ENCODE results near the gene CCDC141. TPM values are rescaled to one million over a fixed set of nuclear protein-coding genes. Genes with fewer than 3 reads are reported as not detected.
"Not testable (repeated sequence)": the region's sequence is repeated elsewhere in the genome, so short reads cannot be mapped to it uniquely, and the experiment has no call there.

Gene CCDC141, protein sequence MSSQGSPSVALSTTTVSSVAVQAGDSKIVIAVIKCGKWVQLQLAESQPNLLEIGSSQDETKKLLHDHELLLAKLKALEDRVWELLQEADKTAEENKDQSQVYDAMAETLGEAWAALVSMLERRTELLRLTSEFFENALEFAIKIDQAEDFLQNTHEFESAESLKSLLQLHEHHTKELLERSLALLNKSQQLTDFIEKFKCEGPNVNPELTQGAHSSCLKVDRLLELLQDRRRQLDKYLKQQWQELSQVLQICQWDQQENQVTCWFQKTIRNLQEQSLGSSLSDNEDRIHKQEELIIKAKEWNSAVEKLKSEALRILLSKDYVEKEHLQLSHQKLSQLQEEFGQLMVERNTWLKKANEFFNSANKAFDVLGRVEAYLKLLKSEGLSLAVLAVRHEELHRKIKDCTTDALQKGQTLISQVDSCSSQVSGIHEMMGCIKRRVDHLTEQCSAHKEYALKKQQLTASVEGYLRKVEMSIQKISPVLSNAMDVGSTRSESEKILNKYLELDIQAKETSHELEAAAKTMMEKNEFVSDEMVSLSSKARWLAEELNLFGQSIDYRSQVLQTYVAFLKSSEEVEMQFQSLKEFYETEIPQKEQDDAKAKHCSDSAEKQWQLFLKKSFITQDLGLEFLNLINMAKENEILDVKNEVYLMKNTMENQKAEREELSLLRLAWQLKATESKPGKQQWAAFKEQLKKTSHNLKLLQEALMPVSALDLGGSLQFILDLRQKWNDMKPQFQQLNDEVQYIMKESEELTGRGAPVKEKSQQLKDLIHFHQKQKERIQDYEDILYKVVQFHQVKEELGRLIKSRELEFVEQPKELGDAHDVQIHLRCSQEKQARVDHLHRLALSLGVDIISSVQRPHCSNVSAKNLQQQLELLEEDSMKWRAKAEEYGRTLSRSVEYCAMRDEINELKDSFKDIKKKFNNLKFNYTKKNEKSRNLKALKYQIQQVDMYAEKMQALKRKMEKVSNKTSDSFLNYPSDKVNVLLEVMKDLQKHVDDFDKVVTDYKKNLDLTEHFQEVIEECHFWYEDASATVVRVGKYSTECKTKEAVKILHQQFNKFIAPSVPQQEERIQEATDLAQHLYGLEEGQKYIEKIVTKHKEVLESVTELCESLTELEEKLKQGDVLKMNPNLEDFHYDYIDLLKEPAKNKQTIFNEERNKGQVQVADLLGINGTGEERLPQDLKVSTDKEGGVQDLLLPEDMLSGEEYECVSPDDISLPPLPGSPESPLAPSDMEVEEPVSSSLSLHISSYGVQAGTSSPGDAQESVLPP (N-terminal part only)
- total RNA-seq, result 1 to 10 TPM; 5.3 to 9.4 TPM

DNA sequence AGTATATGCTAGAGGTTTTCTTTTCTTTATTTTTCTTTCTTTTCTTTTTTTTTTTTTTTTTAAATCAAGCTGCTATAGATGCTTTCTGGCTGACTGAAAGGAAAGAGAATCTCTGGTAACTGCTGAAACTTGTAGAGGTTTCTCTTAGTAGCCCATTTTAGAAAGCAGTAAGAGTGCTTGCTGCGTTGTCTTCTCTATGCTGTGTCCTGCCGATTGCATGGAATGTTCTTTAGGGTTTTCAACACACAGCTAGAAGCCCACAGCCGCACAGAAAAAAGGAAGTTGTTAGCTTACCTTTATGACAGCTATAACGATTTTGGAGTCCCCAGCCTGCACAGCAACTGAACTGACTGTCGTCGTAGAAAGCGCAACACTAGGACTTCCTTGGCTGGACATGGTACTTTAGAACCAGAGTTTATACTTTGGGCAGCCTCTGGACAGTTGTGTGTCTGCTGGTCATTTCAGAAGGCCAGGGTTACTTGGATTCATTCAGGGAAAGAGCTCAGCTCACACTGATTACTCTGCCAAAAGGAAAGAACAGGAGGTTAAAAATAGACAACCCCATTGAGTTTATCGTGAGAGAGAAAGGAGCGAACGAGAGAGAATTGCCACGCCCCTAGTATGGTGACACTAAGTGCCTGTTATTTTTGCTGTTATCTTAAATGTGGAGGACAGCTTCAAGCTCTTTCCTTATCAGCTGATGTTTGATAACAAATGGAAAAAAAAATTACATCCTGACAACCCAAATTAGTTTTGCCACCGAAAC is at the start of gene CCDC141:
Gene CCDC141, minus strand, starts transcription at position 592 of the 766 bp plus-strand sequence. Its CDS starts 196 bp downstream, at position 396.
- peaks cover 43% of the 10 kb centered on the region for H3K4me1 Mint-ChIP-seq (ENCODE audit: low read depth)
- peak within 1 kb of the TSS; percentile 80 to 93 for H3K4me3 Mint-ChIP-seq
- ATAC-seq (replicated peaks in 1 of 2) (peak; percentile 77 to 82), DNase-seq (peak; percentile 19 to 41)
- H3K27me3 Mint-ChIP-seq (ENCODE audit: low read depth), result no peaks in the 10 kb centered on the region
- peaks cover 0 to 6% of the 10 kb centered on the region in 2 donors for H3K36me3 Mint-ChIP-seq (ENCODE audit: insufficient read depth in 2 of 2)
- no peaks in the 10 kb centered on the region for H3K9me3 Mint-ChIP-seq
- H3K27ac Mint-ChIP-seq, result peak within 1 kb of the TSS; percentile 92

DNA sequence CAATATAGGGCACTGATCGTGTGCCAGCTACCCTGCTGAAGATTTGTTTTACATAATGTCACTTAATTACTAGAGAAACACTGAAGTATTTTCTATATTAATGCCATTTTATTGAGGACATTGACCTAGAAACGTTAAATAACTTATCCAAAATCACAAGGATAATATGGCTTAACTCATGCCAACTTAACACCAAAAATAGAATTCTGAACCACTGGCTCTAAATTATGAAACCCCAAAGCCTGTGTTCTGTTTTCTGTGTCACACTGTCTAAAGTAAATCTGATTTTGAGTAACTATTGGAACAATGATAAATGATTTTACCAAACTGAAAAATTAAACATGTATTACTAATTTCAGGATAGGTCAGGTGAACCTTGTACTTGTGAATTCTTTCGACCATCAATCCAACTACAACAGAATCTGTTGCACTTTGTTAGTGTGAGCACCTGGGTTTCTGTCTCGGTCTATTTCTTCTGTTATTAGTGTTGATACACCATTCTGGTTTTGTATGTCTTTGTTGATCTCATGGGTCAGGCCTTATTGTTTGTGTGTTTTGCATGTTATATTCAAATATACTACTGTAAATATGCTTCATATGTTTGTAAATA is 48.2 kb upstream of the CCDC141 start:
- ATAC-seq (replicated peaks in 1 of 2), result no peak
- Mint-ChIP-seq H3K36me3 (ENCODE audit: insufficient read depth in 2 of 2) (peaks cover 0 to 2% of the 10 kb centered on the region in 2 donors), H3K9me3 (no peaks in the 10 kb centered on the region), H3K27ac (no peak overlapping the region), H3K4me1 (ENCODE audit: low read depth) (peaks cover 16% of the 10 kb centered on the region), H3K4me3 (no peak overlapping the region), H3K27me3 (ENCODE audit: low read depth) (no peaks in the 10 kb centered on the region)
- DNase-seq, result no peak

DNA sequence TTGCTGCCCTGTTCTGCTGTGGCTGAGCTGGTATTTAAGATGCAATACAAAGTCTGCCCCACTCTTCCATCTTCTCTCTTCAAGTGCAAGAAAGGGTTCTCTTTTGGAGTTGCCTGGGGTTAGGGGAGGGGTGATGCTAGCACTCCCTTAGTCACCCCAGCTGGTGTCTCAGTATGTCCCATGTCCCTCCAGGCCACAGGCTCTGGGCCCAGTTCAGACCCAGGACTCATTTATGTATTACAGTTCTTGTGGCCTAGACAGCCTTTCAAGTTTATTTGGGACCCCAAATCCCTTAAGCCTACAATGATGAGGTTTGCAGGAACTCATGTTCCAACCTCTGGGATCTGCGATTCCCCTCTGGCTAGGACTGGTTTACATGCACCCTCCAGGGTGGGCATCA is 47.2 kb upstream of the CCDC141 start:
- Mint-ChIP-seq H3K36me3 (ENCODE audit: insufficient read depth in 2 of 2) (peaks cover 0 to 2% of the 10 kb centered on the region in 2 donors), H3K4me1 (ENCODE audit: low read depth) (peaks cover 16% of the 10 kb centered on the region), H3K9me3 (no peaks in the 10 kb centered on the region), H3K27me3 (ENCODE audit: low read depth) (no peaks in the 10 kb centered on the region), H3K4me3 (no peak overlapping the region), H3K27ac (no peak overlapping the region)
- ATAC-seq (replicated peaks in 1 of 2) (no peak), DNase-seq (no peak)

DNA sequence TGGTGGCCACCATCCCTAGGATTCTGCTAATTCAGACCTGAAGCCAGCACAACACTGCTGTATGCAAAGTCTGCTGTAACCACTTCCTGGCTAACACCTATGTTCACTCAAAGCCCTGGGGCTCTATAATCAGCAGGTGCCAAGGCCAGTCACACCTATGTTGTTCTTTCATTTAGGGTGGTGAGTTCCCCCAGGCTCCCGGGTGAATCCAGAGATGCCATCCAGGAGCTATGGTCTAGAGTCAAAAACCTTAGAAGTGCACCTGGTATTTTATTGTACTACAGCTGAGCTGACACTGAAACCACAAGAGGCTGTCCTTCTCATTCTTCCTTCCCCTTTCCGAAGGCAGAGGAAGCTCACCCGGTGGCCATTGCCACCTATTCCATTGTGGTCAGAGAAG is 46.2 kb upstream of the CCDC141 start:
- H3K27ac Mint-ChIP-seq, result no peak overlapping the region
- DNase-seq (peak in 1 of 2 donors; percentile 13), ATAC-seq (replicated peaks in 1 of 2) (peak; percentile 69 to 70)
- no peaks in the 10 kb centered on the region for H3K27me3 Mint-ChIP-seq (ENCODE audit: low read depth)
- peaks cover 16% of the 10 kb centered on the region for H3K4me1 Mint-ChIP-seq (ENCODE audit: low read depth)
- H3K9me3 Mint-ChIP-seq, result peaks cover 1 to 2% of the 10 kb centered on the region in 2 donors
- no peak overlapping the region for H3K4me3 Mint-ChIP-seq
- H3K36me3 Mint-ChIP-seq (ENCODE audit: insufficient read depth in 2 of 2), result peaks cover 0 to 3% of the 10 kb centered on the region in 2 donors

DNA sequence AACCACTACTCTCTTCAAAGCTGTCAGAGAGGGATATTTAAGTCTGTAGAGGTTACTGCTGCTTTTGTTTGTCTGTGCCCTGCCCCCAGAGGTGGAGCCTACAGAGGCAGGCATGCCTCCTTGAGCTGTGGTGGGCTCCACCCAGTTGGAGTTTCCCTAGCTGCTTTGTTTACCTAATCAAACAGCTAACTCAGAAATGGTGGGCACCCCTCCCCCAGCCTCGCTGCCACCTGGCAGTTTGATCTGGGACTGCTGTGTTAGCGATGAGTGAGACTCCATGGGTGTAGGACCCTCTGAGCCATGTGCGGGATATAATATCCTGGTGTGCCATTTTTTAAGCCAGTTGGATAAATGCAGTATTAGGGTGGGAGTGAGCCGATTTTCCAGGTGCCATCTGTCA is 43.0 kb upstream of the CCDC141 start:
- DNase-seq; H3K9me3 Mint-ChIP-seq; H3K36me3 Mint-ChIP-seq (ENCODE audit: insufficient read depth in 2 of 2); H3K4me3 Mint-ChIP-seq; H3K27ac Mint-ChIP-seq; H3K27me3 Mint-ChIP-seq (ENCODE audit: low read depth); ATAC-seq (replicated peaks in 1 of 2): not testable (repeated sequence)
- peaks cover 16% of the 10 kb centered on the region for H3K4me1 Mint-ChIP-seq (ENCODE audit: low read depth)

DNA sequence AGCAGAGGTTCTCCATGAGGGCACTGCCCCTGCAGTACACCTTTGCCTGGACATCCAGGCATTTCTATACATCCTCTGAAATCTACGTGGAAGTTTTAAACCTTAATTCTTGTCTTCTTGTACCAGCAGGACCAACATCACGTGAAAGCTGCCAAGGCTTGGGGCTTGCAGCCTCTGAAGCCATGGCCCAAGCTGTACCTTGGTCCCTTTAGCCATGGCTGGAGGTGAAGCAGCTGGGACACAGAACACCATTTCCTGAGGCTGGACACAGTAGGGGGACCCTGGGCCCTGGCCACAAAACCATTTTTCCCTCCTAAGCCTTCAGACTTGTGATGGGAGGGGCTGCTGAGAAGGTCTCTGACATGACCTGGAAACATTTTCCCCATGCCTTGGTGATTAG is 32.8 kb upstream of the CCDC141 start:
- no peak for DNase-seq
- H3K9me3 Mint-ChIP-seq, result peaks cover 12 to 15% of the 10 kb centered on the region in 2 donors
- peaks cover 4 to 12% of the 10 kb centered on the region in 2 donors for H3K36me3 Mint-ChIP-seq (ENCODE audit: insufficient read depth in 2 of 2)
- no peak overlapping the region for H3K27ac Mint-ChIP-seq
- H3K4me1 Mint-ChIP-seq (ENCODE audit: low read depth), result no peaks in the 10 kb centered on the region
- ATAC-seq (replicated peaks in 1 of 2), result no peak
- H3K27me3 Mint-ChIP-seq (ENCODE audit: low read depth), result no peaks in the 10 kb centered on the region
- H3K4me3 Mint-ChIP-seq, result no peak overlapping the region

DNA sequence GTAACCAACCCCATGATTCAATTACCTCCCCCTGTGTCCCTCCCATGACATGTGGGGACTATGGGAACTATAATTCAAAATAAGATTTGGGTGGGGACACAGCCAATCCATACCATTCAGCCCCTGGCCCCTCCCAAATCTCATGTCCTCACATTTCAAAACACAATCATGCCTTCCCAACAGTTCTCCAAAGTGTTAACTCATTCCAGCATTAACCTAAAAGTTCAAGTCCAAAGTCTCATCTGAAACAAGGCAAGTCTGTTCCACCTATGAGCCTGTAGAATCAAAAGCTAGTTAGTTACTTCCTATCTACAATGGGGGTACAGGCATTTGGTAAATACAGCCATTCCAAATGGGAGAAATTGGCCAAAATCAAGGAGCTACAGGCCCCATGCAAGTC is 32.0 kb upstream of the CCDC141 start:
- Mint-ChIP-seq H3K27me3 (ENCODE audit: low read depth) (no peaks in the 10 kb centered on the region), H3K36me3 (ENCODE audit: insufficient read depth in 2 of 2) (peaks cover 8 to 17% of the 10 kb centered on the region in 2 donors), H3K27ac (no peak overlapping the region), H3K4me1 (ENCODE audit: low read depth) (no peaks in the 10 kb centered on the region), H3K4me3 (no peak overlapping the region), H3K9me3 (peaks cover 16 to 19% of the 10 kb centered on the region in 2 donors)
- no peak for ATAC-seq (replicated peaks in 1 of 2)
- DNase-seq, result no peak

DNA sequence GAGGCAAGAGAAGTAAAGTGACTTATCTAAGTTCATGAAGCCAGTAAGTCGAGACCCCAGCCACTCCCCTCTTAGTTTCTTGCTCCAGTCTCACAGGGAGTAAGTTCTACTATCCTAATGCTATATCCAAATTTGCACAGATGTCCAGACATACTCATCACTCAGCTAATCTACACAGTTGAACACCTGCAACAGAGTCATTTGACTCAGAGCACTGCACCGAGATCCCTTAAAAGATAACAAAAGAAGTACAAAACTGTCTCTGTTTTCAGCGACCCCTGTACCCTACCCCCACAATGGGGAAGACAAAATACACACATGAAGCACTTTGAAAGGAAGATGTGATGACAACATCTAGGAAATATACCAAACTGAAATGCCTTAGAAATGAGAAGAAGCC is 22.6 kb upstream of the CCDC141 start:
- H3K27ac Mint-ChIP-seq, result no peak overlapping the region
- peaks cover 10% of the 10 kb centered on the region in 2 donors for H3K36me3 Mint-ChIP-seq (ENCODE audit: insufficient read depth in 2 of 2)
- no peak for ATAC-seq (replicated peaks in 1 of 2)
- no peaks in the 10 kb centered on the region for H3K4me1 Mint-ChIP-seq (ENCODE audit: low read depth)
- DNase-seq, result no peak
- peaks cover 10 to 12% of the 10 kb centered on the region in 2 donors for H3K9me3 Mint-ChIP-seq
- H3K4me3 Mint-ChIP-seq, result no peak overlapping the region
- H3K27me3 Mint-ChIP-seq (ENCODE audit: low read depth), result no peaks in the 10 kb centered on the region

DNA sequence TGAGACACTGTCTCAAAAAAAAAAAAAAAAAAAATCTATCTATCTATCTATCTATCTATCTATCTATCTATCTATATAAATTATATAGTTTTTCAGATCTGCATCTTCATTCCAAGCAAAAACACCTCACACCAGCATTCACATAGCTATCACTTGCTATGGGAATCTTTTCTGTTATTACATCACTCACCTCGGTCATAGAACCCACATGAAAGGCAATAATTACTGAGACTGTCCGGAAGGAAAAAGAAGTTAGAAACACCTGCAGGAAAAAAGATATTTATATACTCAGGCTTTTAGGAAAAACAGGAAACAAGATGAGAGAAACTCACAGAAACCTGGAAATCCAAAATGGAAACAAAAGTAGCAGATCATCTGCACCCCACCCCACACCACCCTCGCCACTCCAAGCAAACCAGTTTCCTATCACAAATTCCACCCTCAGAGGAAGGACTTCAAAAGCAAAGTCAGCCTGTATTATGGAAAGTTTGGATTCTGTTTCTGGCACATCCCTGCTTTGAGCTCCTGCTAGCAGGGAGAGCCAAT is 21.9 kb upstream of the CCDC141 start:
- DNase-seq (no peak), ATAC-seq (replicated peaks in 1 of 2) (no peak)
- H3K4me3 Mint-ChIP-seq, result no peak overlapping the region
- peaks cover 7 to 9% of the 10 kb centered on the region in 2 donors for H3K9me3 Mint-ChIP-seq
- no peak overlapping the region for H3K27ac Mint-ChIP-seq
- H3K36me3 Mint-ChIP-seq (ENCODE audit: insufficient read depth in 2 of 2), result peaks cover 6 to 7% of the 10 kb centered on the region in 2 donors
- no peaks in the 10 kb centered on the region for H3K4me1 Mint-ChIP-seq (ENCODE audit: low read depth)
- no peaks in the 10 kb centered on the region for H3K27me3 Mint-ChIP-seq (ENCODE audit: low read depth)

DNA sequence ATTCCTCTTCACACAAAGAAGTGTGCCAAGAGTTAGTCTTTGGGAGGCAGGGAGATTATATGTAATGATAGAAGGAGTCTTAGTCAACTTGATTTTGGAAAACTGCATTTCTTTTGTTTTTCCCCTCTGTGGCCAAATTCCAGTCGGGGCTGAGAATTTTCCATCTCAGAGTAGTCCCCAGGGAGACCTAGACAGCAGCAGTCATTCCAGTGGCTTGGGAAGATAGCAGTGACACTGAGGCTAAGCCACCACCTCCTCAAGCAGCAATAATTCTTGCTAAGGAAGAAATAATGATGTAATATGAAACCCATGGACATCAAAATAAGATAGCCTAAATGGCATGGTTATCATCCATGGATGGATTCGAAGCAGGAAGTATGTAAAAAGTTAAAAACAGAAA is 21.0 kb upstream of the CCDC141 start:
- H3K27me3 Mint-ChIP-seq (ENCODE audit: low read depth), result no peaks in the 10 kb centered on the region

DNA sequence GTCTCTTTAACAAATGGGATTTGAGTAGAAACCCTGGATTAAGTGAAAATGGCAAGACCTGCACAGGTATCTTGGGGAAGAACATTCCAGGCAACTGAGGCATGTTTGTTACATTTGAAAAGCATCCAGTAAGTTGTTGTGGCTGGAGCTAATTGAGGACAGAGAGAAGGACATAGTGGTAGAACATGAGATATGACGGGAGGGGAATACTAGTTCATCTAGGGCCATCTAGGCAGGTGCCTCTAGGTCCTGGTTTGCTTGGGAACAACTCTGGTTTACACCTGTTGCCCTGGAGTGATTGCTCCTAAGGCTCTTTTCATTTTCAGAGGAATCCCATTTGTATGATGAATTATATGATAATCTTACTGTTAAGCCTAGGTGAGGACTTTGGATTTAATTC is 19.7 kb upstream of the CCDC141 start:
- ATAC-seq (replicated peaks in 1 of 2), result no peak
- Mint-ChIP-seq H3K9me3 (peaks cover 4 to 6% of the 10 kb centered on the region in 2 donors), H3K27ac (no peak overlapping the region), H3K27me3 (ENCODE audit: low read depth) (no peaks in the 10 kb centered on the region), H3K4me3 (no peak overlapping the region), H3K4me1 (ENCODE audit: low read depth) (no peaks in the 10 kb centered on the region), H3K36me3 (ENCODE audit: insufficient read depth in 2 of 2) (peaks cover 3 to 5% of the 10 kb centered on the region in 2 donors)
- no peak for DNase-seq

More for the DNA sequence above, 21.0 kb upstream of the CCDC141 start:
- Mint-ChIP-seq H3K4me3 (no peak overlapping the region), H3K4me1 (ENCODE audit: low read depth) (no peaks in the 10 kb centered on the region), H3K27ac (no peak overlapping the region), H3K36me3 (ENCODE audit: insufficient read depth in 2 of 2) (peaks cover 3 to 5% of the 10 kb centered on the region in 2 donors), H3K9me3 (peaks cover 4 to 6% of the 10 kb centered on the region in 2 donors)
- DNase-seq (no peak), ATAC-seq (replicated peaks in 1 of 2) (no peak)
